ENCODE results near the gene PCARE.

DNA sequence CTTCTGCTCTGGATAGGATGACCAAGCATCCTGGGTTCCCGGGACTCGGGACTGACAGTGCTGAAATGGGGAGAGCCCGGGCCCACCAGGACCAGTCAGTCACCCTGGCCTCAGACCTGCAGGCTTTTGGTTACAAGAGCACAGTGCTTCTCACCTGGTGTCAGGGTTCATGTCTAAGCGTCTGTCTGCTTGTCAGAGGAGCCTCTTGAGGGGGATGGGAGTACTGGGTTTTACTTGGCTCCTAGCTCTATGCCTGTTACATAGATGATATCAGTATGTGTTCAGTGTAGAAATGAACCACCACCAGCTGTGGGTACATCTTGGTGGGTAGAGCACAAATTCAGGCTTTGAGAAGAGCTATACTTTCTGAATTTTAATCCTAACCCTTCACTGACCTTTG is 29.9 kb downstream of the PCARE start:
- TF ChIP-seq POLR2A (IDR thresholded peaks at IDR 0.05; ENCODE audit: low read length) = no peak
- no peak for TF ChIP-seq GATA1 (IDR thresholded peaks at IDR 0.05; ENCODE audit: low read depth, low read length)

All from erythroblast (primary cell).